Measurements from ENCODE around the gene BABAM2.

BABAM2 gene

GRCh38 chr2:28117104-28117596 is 226.6 kb downstream of the BABAM2 start:
- TF ChIP-seq CTCF (IDR thresholded peaks at IDR 0.05; ENCODE audit: low read depth, low read length, missing control alignments) = no peak
- H3K4me3 ChIP-seq (ENCODE audit: low read depth, low read length) = no peak overlapping the region
- DNase-seq (ENCODE audit: low read depth) = no peak

GRCh38 chr2:28119631-28120030 is 229.1 kb downstream of the BABAM2 start:
- DNase-seq (ENCODE audit: low read depth) = no peak
- no peak overlapping the region for H3K4me3 ChIP-seq (ENCODE audit: low read depth, low read length)
- TF ChIP-seq CTCF (IDR thresholded peaks at IDR 0.05; ENCODE audit: low read depth, low read length, missing control alignments) = no peak

- no peak overlapping the region for H3K4me3 ChIP-seq (ENCODE audit: low read depth, low read length)
- no peak for DNase-seq (ENCODE audit: low read depth)
- no peak for TF ChIP-seq CTCF (IDR thresholded peaks at IDR 0.05; ENCODE audit: low read depth, low read length, missing control alignments)
These were observed 237.9 kb downstream of the BABAM2 start for GRCh38 chr2:28128281-28128950.

DNA sequence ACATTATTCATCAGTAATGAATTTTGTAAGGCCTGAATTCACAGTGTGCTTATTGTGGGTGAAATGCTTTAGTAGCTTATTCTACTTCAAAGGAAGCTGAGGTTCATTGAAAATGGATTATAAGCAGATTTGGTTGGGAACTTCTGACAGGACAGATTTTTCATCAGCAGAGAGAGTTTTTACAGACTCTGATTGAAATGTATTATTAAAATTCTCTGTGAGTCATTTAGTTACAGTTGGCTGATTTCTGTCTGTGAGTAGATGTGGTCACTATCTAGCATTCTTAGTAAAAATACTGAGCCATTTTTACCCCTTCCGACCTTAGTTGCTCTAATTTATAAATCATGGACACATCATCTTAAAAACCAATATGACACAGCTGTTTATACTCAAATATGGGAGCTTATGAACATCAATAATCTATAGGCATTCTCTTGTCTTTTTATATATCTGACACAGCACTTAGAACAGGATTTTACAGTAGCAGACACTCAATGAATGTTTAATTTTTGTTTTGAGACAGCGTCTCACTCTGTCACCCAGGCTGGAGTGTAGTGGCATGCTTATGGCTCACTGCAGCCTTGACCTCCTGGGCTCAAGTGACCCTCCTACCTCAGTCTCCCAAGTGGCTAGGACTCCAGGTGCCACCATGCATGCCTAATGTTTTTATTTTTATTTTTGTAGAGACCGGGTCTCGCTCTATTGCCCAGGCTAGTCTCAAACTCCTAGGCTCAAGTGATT is 239.6 kb downstream of the BABAM2 start:
- H3K4me3 ChIP-seq (ENCODE audit: low read depth, low read length) = no peak overlapping the region
- no peak for TF ChIP-seq CTCF (IDR thresholded peaks at IDR 0.05; ENCODE audit: low read depth, low read length, missing control alignments)
- no peak for DNase-seq (ENCODE audit: low read depth)

DNA sequence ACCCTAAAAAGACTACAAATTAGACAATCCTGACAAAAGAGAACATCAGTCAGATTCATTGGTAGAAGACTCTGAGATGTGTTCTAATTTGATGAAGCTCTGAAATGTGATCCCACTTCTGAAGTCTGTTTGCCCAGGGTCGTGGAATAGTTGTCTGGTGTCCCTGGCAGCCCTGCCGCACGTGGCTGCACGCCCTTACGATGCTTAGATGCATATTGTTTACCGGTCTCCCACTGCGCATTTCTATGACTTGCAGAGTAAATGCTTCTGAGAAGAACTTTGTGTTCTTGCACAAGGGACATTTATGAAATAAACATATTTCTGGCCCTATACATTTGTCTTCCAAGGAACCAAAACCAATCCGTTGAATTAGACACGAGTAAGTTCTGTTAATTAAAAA is 243.2 kb downstream of the BABAM2 start:
- H3K4me3 ChIP-seq (ENCODE audit: low read depth, low read length) = no peak overlapping the region
- no peak for TF ChIP-seq CTCF (IDR thresholded peaks at IDR 0.05; ENCODE audit: low read depth, low read length, missing control alignments)
- DNase-seq (ENCODE audit: low read depth) = no peak

DNA sequence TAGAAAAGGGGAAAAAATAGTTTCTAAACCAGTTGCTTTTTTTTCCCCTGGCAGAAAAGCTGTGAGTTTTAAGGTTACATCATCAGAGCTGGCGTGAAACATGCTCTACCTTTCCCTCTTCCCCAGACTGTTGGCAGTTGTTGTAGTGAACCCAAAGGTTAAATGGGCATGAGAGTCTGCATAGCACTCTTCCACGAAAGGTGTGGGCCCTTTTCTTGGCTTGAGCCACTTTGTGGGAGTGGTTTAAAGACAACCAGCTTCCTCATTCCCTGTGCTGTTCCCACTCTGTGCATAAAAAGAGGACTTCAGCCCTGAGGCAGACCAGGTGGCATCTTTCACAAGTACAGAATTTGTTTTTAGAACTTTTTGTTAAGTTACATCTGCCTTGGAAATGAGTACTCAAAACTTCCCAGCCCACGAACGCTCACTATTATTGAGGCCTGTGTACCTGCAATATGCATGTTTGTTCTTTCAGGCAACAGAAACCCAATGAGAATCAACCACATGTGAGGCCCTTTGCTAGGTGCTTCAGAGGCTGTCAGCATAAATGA is 243.8 kb downstream of the BABAM2 start:
- DNase-seq (ENCODE audit: low read depth) = no peak
- TF ChIP-seq CTCF (IDR thresholded peaks at IDR 0.05; ENCODE audit: low read depth, low read length, missing control alignments) = no peak
- H3K4me3 ChIP-seq (ENCODE audit: low read depth, low read length) = no peak overlapping the region
